HepG2 (cell line): ENCODE data around the gene PGPEP1. TPM values are rescaled to one million over a fixed set of nuclear protein-coding genes. Genes with fewer than 3 reads are reported as not detected.

Experiments used
- CENPX ChIP-seq: sonication (generic); formaldehyde crosslinking; IDR thresholded peaks from 2 replicates; pipeline ENCODE4 v1.9.0; 2021; ENCODE audit warnings: mild to moderate bottlenecking, missing genetic modification reagents, moderate library complexity
- MIER3 ChIP-seq: IDR thresholded peaks from 2 replicates; pipeline ENCODE4 v1.6.1; 2016; ENCODE audit warnings: missing compliant biosample characterization, borderline replicate concordance
- NR2F6 ChIP-seq, 2 experiments: IDR thresholded peaks; 2 replicates each; pipeline ENCODE4 v1.6.1; 2016; ENCODE audit warnings: antibody characterized with exemption in 1 of 2, mild to moderate bottlenecking in 1 of 2
- PAXIP1 ChIP-seq: sonication (generic); formaldehyde crosslinking; conservative IDR thresholded peaks from 2 replicates; pipeline ENCODE4 v1.4.0; 2020; ENCODE audit warnings: mild to moderate bottlenecking, missing genetic modification reagents, moderate library complexity
- RELA ChIP-seq: sonication (generic); formaldehyde crosslinking; IDR thresholded peaks from 2 replicates; pipeline ENCODE4 v1.4.0; 2020; ENCODE audit warnings: missing genetic modification reagents
- REPIN1 ChIP-seq: sonication (generic); formaldehyde crosslinking; IDR thresholded peaks from 2 replicates; pipeline ENCODE4 v1.8.0; 2022; ENCODE audit warnings: missing genetic modification reagents, low read depth, mild to moderate bottlenecking, borderline replicate concordance
- SP1 ChIP-seq, 2 experiments: fragments of 450-650 bp in 1 of 2; sonication (generic) in 1 of 2; formaldehyde crosslinking in 1 of 2; IDR thresholded peaks; 2 replicates each; pipeline versions ENCODE4 v1.4.0 to v1.6.1; 2016 to 2020; ENCODE audit warnings: missing genetic modification reagents in 1 of 2
- TBL1XR1 ChIP-seq: fragments of 150-350 bp; IDR thresholded peaks from 2 replicates; pipeline ENCODE4 v1.6.1; 2014; ENCODE audit warnings: borderline replicate concordance, low read length; ENCODE audit not compliant: partially characterized antibody
- UBTF ChIP-seq: sonication (generic); formaldehyde crosslinking; IDR thresholded peaks from 2 replicates; pipeline ENCODE4 v1.4.0; 2020; ENCODE audit warnings: mild to moderate bottlenecking, missing genetic modification reagents
- ZNF280D ChIP-seq: sonication (generic); formaldehyde crosslinking; IDR thresholded peaks from 2 replicates; pipeline ENCODE4 v1.5.1; 2020; ENCODE audit warnings: mild to moderate bottlenecking, missing genetic modification reagents
- ZNF335 ChIP-seq: sonication (generic); formaldehyde crosslinking; IDR thresholded peaks from 2 replicates; pipeline ENCODE4 v1.4.0; 2020; ENCODE audit warnings: missing genetic modification reagents
- ZNF512B ChIP-seq: sonication (generic); formaldehyde crosslinking; IDR thresholded peaks from 2 replicates; pipeline ENCODE4 v1.5.1; 2020; ENCODE audit warnings: missing genetic modification reagents, mild to moderate bottlenecking, borderline replicate concordance
- polyA plus RNA-seq, 8 experiments: library from polyadenylated mRNA; depleted of rRNA in 3 of 8; stranded (reverse) in 7 of 8; unstranded in 1 of 8; fragments of >200 nt; fragmentation: Illumina TruSeq in 4 of 8; extraction: Trizol in 4 of 8; gene quantifications; 2 replicates each; pipeline versions ENCODE4 v1.2.1 to v1.2.3, GENCODE V29; 2011 to 2016; ENCODE audit warnings: low read depth in 4 of 8, missing spikeins in 1 of 8, mixed read lengths in 1 of 8; ENCODE audit not compliant: insufficient read depth in 1 of 8
- total RNA-seq, 5 experiments: library from RNA; depleted of rRNA; stranded (reverse); fragments of >200 nt; fragmentation: Illumina TruSeq; extraction: Trizol; gene quantifications; 2 replicates each; pipeline ENCODE4 v1.2.3, GENCODE V29; 2016; ENCODE audit warnings: low read depth in 1 of 5

PGPEP1 gene
- total and polyA plus RNA-seq, 2 of the 13 experiments (the other 11 are each of a cell fraction or from before 2014, with no cell fraction given) = 53.1 to 56.6 TPM

- TF ChIP-seq PAXIP1 (CRISPR knock-in tag) = peak; percentile 48
- no peak for TF ChIP-seq RELA (CRISPR knock-in tag)
- no peak for TF ChIP-seq SP1 (IDR thresholded peaks at IDR 0.05)
- TF ChIP-seq SP1 (CRISPR knock-in tag; IDR thresholded peaks at IDR 0.05) = no peak; the same call in 1 of the 2 replicates
- TF ChIP-seq UBTF (CRISPR knock-in tag) = peak; percentile 96
- TF ChIP-seq REPIN1 (CRISPR knock-in tag) = peak; percentile 93
- TF ChIP-seq CENPX (CRISPR knock-in tag) = no peak
- TF ChIP-seq NR2F6 (IDR thresholded peaks at IDR 0.05) = no peak
- TF ChIP-seq NR2F6 (CRISPR knock-in tag; IDR thresholded peaks at IDR 0.05) = 0 out of 2 replicates have a peak, but pooled peaks have one; percentile 20
- peak; percentile 36; the same call in 1 of the 2 replicates for TF ChIP-seq ZNF280D (CRISPR knock-in tag)
- TF ChIP-seq ZNF335 (CRISPR knock-in tag) = 0 out of 2 replicates have a peak, but pooled peaks have one; percentile 15
- TF ChIP-seq MIER3 = no peak
- no peak for TF ChIP-seq TBL1XR1
- no peak for TF ChIP-seq ZNF512B (CRISPR knock-in tag)
Observed at GRCh38 chr19:18388100-18388959, 47.9 kb downstream of the PGPEP1 start (continued).
